Activated CD8-positive, alpha-beta memory T cell treated with anti-CD3 and anti-CD28 coated beads for 4 hours (primary cell): ENCODE data around the gene EDA.
A peak's percentile ranks its signal among the peaks of the same experiment; 100 is the strongest.

Source experiments
- DNase-seq, 2 donors: peaks; one replicate each; pipeline ENCODE4 v3.0.0-alpha.2; 2020; ENCODE audit warnings: low read depth in 2 of 2

Gene EDA

DNA sequence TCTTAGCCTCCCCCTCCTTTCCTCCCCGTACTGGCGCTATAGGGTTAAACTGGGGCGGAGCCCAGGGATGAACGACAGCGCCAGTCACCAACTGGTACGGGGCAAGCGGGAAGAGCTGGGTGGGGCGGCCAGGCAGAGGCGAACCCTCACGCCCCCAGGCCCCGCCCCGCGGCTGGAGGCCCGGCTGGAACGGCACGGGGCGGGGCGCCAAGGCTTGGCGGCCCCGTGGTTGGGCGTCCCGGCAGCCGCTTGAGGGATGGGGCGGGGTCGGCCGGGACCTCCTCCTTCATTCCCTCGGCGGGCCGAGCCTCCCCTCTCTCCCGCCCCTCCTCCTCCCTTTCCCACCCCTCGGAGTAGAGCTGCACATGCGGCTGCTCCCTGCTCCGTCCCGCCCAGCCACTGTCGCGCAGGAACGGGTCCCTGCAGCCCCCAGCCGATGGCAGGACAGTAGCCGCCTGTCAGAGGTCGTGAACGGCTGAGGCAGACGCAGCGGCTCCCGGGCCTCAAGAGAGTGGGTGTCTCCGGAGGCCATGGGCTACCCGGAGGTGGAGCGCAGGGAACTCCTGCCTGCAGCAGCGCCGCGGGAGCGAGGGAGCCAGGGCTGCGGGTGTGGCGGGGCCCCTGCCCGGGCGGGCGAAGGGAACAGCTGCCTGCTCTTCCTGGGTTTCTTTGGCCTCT lies at the start of gene EDA:
Gene EDA (plus strand): TSS at position 335 of the 678 bp plus-strand sequence.
- peak; percentile 6 to 19 for DNase-seq

DNA sequence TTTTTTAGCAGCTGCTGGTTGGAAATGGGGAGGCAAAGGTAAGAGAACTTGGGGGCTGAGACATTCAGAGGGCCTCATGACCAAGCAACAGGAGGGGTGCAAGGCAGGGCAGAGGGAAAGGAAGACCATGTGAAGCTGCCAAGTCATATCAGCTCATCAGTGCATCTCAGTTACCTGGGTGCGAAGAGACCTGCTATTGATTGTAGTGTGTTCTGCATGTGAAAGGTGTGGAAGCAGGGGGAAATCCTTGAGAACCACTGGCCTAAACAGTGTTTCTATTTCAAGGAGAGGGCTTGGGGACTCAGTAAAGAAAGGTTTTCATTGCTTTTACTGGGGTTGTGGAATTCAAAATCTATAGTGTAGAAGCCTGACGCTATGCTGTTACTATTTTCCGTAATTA lies 47.1 kb upstream of the EDA start:
- DNase-seq: no peak

DNA sequence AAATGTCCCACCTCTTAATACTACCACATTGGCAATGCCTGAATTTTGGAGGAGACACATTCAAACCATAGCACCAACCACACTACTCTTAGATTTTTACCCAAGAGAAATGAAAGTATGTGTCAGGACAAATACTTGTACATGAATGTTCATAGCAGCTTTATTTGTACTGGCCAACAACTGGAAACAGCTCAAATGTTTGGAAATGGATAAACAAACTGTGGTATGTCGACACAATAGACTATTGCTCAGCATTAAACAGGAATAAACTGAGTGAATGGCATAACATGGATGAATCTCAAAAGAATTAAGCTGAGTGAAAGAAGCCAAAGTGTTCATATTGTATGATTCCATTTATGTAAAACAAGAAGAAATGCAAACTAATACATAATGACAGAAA lies 18.5 kb upstream of the EDA start:
- no peak for DNase-seq

GRCh38 chrX:69600182-69600581 lies 15.7 kb upstream of the EDA start:
- DNase-seq: no peak

DNA sequence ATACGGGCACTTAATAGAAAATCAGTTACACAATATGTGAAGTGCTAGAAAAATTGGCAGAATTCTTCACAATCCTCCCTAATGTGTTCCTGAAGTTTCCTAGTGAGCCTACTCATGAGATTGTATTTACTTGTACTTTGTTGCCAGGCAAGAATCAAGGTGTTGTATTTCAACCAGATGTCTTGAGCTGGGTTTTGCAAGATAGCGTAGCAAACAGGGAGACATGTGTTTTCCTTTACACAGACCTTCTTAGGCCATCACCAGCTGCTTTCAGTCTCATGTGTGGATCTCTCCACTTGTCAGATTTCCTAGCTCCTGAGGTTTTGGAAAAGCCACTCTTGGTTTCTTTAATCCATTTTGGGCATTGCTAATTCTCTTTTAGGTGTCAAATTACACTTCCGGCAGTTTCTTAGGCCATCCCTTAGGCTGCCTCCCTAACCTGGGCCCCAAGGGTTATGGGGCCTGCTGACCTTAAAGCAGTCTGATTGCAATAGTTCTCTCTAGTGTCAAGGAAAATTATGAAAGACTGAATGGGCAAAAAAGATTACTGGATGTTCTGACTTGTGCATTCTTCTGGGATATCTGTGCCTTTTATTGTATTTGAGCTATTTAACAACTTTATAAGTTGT lies 12.2 kb upstream of the EDA start:
- no peak for DNase-seq

DNA sequence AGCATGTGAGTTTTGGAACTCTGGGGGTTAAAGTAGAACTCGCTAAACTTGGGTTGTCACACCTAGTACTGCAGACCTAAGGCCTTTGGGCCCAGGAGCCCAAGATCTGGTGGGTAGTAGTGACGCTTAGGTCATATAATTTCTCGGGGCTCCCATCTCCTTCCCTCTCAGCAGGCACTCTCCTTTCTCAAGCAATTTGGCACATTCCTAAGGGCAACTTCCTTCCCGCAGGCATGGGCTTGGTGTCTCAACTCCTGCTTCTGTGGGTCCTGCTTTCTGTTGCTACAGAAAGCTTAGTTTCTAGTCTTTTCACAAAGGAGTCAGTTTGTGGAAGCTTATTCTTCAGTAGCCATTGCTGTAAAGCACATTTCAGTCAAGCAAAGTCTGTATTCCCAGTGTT lies 10.4 kb upstream of the EDA start:
- no peak for DNase-seq

DNA sequence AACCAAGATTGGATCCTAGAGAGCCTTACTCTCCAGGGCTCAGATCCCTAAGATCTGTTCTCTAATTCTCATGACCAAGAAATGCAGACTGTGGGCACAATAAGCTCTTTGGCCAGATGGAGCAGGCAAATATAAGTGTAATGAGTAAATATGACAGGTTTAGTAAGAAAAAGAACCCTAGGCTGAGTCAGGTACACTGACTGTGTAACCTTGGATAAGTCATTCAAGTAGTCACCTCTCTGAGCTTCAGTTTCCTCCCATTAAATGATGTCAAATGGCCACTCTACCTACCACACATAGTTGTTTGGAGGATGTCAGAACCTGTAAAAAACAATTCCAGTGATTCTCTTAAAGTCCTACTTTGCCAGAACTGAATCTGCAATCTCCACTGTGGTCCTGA lies 8.3 kb upstream of the EDA start:
- DNase-seq: no peak

GRCh38 chrX:69613946-69614345 lies 2.0 kb upstream of the EDA start:
- DNase-seq: no peak

DNA sequence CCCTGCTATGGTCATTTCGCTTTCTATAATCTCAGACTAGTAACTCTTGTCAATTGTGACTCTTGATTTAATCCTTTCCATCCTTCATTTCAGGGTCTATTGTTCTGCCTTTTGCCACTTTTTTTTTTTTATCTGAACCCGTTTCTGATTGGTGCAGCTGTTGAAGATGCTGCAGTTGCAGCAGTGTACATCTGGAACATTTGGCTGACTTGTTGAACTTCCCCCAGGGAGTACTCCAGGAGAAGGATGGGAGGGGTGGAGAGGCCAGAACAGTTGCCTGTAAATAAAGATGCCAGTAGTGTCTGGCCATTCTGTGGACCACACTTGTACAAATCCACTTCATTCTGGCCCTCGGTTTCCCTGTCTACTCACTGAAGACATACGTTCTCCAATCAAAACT lies 1.0 kb upstream of the EDA start:
- no peak for DNase-seq

- no peak for DNase-seq
Observed at GRCh38 chrX:69615342-69615741, 571 bp upstream of the EDA start.

GRCh38 chrX:69616457-69617203 lies 717 bp downstream of the EDA start:
- no peak for DNase-seq

DNA sequence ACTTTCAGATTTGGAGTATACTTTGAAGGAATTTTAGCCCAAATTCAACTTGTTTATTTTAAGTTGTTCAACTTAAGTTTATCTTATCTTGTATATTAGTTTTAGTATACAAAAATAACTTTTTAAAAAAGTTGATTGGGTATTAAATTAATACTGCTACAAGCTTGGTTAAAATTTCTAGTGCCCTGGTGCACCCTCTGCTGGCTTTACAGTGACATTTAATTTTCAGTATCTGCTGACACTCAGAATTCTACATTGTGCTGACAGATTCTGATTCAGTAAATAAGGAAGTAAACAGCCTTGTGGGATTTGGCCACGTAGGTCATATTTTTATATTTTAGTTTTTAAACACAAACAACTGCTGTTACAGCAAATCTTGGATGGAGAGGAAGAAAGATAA lies 2.9 kb downstream of the EDA start:
- no peak for DNase-seq

DNA sequence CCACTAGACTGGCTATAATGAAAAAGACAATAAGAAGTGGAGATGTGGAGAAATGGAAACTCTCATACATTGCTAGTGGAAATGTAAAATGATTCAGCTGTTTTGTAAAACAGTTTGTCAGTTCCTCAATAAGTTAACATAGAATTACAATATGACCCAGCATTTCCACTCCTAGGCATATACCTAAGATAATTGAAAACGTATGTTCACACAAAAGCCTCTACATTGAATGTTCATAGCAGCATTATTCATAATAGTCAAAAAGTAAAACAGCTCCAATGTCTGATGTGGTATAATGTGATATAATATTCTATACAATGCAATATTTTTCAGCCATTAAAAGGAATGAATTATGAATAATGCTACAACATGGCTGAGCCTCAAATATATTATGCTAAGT lies 10.2 kb downstream of the EDA start:
- no peak for DNase-seq

DNA sequence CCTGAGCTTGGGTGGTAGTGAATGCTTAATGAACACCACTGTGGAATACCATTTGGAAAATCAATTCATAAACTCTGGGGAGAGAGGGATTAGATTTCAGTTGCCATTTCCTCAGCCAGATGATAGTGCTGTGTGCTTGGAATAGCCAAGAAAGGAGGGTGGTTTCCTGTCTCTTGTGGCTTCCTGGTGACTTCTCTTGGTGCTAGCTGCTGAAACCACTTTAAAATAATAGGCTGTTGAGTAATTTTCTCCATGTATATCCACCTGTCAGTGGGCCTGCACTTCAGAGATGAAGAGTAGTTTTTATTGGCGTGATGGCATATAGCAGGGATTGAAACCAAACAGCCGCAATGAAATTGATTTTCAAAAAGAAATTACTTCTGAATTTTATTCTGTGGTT lies 11.8 kb downstream of the EDA start:
- DNase-seq: no peak

DNA sequence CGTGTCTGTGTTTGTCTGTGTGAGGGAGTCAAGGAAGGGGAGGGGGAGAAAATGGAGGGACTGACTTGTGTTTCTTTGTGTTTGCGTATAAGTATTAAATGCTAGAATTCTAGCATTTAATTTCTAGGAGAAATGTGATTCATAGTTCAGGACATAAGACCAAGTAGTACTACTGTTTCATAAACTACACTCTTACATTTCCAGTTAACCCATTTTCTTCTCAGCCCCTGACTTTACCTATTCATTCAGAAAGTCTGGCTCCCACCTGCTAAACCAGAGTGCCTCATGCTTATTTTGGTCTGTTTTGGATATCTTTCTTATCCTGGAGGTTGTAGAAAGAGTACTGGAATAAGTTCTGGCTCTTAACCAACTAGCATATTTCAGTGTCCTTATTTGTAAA lies 14.2 kb downstream of the EDA start:
- DNase-seq: no peak

DNA sequence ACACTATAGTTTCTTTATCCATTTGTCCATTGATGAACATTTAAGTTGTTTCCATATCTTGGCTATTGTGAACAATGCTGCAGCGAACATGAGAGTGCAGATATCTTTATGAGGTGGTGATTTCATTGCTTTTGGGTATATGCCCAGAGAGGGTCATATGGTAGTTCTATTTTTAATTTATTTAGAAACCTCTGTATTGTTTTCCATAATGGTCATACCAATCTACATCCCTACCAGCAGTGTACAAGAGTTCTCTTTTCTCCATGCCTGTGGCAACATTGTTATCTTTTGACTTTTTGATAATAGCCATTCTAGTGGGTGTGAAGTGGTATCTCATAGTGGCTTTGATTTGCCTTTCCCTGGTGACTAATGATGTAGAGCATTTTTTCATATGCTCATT lies 48.8 kb downstream of the EDA start:
- no peak for DNase-seq

GRCh38 chrX:69670001-69670555 lies 54.2 kb downstream of the EDA start:
- DNase-seq: no peak

GRCh38 chrX:69674891-69675290 lies 59.0 kb downstream of the EDA start:
- no peak for DNase-seq

- DNase-seq: no peak
Observed at GRCh38 chrX:69705818-69706217, 89.9 kb downstream of the EDA start.

GRCh38 chrX:69718102-69718501 lies 102.2 kb downstream of the EDA start:
- DNase-seq: no peak

- DNase-seq: no peak
Observed at GRCh38 chrX:69724307-69724706, 108.4 kb downstream of the EDA start.

DNA sequence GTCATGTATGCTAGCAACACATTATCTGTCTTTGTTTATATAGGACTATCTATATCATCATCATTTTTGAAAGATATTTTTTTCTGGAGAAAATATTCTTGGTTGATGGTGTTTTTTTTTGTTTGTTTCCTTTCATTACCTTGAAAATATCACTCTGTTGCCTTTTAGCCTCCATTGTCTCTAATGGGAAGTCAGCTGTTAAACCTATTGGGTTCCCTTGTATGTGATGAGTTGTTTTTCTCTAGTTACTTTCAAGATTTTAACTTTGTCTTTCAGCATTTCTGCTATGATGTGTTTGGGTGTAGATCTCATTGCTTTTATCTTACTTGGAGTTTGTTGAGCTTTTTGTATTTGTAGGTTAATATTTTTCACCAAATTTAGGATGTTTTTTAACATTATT lies 124.4 kb downstream of the EDA start:
- DNase-seq: no peak

DNA sequence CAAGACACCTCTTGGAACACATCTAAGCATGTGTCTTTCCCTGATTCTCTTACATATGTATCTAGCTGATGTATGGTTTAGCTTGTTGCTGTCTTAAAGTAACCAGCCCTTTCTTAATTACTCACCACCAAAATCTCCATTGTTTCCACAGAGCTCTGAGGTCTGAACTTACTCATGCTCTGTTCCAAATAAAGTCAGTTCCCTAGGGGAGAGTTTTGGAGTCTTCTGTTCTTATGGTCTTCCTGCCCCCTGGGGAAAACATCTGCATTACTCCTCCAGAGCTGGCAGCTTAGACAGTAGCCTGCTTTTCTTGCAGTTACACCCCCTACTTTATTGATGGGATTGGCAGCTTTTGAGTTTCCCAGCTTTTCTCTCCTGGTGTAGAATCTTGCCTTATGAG lies 125.8 kb downstream of the EDA start:
- DNase-seq: no peak
